Measurements from ENCODE around the gene CATSPERE.

DNA sequence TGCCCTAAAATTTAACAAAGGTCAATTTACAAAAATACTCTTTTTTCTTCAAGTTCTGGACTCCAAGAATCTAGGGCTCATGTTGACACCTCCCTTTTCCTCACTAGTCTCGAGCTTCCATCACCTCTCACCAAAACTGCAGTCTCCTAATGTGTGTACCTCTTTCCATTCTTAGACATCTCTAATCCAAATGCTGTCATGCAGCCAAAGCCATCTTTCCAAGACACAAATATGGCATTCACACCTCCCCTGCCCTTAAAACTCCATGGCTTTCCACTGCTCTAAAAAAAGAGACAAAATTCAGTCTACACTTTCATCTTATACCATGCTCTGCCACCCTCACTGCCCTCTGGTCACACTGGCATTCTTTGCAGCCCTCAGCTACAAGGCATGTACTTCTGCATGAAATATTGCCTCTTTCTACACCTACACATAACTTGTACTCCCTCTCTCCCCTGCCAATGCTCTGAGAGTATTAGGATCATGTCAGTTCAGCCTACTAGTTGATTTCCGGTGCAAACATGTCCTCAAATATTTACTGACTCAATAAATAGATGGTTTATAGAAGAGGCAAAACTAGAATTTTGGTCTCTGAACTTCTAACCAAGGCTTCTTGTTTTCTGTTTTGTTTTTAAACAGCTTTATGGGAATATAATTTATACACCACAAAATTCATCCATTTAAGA, 36.3 kb upstream of the CATSPERE start:
- no peak for TF ChIP-seq EZH2 (IDR thresholded peaks at IDR 0.05; ENCODE audit: insufficient read depth, low read length)
- TF ChIP-seq, protein P1, sequence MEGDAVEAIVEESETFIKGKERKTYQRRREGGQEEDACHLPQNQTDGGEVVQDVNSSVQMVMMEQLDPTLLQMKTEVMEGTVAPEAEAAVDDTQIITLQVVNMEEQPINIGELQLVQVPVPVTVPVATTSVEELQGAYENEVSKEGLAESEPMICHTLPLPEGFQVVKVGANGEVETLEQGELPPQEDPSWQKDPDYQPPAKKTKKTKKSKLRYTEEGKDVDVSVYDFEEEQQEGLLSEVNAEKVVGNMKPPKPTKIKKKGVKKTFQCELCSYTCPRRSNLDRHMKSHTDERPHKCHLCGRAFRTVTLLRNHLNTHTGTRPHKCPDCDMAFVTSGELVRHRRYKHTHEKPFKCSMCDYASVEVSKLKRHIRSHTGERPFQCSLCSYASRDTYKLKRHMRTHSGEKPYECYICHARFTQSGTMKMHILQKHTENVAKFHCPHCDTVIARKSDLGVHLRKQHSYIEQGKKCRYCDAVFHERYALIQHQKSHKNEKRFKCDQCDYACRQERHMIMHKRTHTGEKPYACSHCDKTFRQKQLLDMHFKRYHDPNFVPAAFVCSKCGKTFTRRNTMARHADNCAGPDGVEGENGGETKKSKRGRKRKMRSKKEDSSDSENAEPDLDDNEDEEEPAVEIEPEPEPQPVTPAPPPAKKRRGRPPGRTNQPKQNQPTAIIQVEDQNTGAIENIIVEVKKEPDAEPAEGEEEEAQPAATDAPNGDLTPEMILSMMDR (IDR thresholded peaks at IDR 0.05; ENCODE audit: insufficient read depth, low read depth, low read length): no peak
